NOMO-1 treated with dmso at 0.1 percent for 144 hours (cell line): ENCODE measurements around the gene PRKCQ.

Experiments used
- DNase-seq: peaks from one replicate; lab custom pipeline; 2025; ENCODE audit not compliant: unreplicated experiment; lab: John Stamatoyannopoulos, UW

Gene PRKCQ

GRCh38 chr10:6569259-6569658, 10.8 kb downstream of the PRKCQ start:
- DNase-seq = no peak

DNA sequence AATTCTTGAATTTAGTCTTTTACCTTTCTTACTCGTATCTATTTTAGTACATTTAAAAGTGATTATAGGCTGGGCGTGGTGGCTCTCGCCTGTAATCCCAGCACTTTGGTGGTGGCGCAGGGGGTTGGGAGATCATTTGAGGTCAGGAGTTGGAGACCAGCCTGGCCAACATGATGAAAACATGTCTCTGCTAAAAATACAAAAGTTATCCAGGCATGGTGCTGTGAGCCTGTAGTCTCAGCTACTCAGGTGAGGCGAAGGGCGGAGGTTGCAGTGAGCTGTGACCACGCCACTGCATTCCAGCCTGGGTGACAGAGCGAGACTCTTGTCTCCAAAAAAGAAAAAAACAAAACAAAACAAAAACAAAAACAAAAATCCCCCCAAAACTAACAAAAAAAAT, 12.2 kb downstream of the PRKCQ start:
- no peak for DNase-seq

- no peak for DNase-seq
These were observed 12.8 kb downstream of the PRKCQ start for GRCh38 chr10:6567203-6567703.

DNA sequence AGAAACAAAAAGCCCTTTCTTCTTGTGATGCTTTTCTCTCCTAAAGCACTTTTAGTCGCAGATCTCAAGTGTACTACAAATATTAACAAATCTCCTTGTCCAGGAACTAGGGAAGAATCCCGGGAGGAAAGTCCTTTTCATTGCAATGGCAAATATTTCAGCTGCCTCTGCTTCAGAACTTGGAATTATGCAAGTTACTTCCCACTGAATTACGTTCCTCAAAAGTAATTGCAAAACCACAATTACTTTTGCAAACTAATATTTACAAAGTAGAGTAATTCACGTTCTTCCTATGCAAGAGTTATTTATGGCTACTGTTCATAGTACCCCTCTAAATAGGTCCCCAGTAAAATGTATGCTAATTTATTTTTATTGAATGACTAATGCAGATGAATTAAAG, 14.5 kb downstream of the PRKCQ start:
- no peak for DNase-seq

GRCh38 chr10:6564367-6564766, 15.7 kb downstream of the PRKCQ start:
- no peak for DNase-seq

DNA sequence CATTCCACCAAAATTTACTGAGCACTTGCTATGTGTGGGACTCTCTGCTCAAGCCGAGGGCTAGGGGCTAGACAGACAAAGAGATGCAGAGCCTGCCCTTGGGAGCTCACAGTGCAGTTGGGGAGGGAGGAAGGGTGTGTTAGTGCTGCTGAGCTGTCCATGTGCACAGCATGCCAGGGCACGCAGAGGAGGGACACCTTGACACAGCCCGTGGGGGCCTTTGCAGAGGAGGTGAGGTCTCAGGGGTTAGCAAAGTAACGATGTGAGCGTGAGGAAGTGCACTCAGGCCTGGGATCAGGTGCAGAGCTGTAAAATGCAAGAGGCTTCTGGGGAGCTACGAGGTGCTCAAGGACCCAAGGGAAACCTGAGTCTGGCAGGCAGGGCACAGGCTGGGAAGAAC, 16.3 kb downstream of the PRKCQ start:
- DNase-seq = no peak

DNA sequence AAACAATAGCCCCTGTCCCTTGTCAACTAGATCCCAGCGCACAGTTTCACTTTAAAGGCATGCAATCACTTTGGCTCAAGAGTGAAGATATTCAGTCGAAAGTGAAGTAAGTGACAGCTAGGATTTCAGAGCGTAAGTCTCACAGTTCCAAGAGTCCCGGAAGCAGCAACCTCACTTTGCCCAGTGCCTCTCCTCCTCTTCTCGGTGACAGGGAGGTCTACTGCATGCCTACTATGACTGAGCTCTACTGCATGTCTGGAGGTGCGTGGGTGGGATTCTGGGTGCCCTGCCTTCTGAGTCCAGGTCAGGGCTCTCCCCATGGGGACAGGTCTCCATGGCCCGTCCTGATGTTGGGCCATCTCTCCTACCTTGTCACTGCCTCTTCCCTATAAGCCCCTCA, 17.0 kb downstream of the PRKCQ start:
- no peak for DNase-seq

DNA sequence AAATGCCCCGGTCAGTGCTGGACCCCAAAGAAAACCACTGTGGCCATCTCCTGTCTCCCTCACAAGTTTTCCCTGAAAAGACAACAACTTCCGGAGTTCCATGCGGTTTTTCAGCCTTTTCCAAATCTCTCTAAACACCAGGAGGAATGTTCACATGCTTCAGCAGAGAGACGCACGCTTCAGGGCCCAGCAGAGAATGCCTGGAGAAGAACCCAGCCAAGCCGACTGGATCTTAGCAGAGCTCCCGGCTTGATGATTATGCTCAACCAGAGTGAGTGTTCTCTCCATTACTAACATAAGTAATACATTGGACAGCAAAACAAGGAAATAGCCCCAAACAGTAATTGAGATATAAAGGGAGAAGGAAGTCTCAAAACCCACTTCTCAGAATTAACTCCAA, 17.9 kb downstream of the PRKCQ start:
- no peak for DNase-seq

DNA sequence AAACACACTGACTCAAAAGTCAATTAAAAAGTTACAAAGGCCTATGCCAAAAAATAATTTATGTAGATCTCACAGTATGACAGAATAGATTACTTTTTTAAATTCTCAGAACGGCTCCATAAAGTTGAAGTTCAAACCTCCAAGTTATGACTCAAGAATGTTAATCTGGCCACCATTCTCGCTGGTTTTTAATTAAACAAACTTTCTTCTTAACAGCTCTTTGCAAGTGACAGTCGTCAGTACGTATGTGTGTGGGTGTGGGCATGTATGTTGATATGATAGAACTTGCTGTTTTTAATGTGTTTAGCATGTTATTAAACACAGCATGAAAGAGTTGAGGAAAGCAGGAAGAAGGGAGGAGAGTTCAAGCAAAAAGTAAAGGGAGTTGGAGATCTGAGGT, 18.5 kb downstream of the PRKCQ start:
- DNase-seq = no peak

DNA sequence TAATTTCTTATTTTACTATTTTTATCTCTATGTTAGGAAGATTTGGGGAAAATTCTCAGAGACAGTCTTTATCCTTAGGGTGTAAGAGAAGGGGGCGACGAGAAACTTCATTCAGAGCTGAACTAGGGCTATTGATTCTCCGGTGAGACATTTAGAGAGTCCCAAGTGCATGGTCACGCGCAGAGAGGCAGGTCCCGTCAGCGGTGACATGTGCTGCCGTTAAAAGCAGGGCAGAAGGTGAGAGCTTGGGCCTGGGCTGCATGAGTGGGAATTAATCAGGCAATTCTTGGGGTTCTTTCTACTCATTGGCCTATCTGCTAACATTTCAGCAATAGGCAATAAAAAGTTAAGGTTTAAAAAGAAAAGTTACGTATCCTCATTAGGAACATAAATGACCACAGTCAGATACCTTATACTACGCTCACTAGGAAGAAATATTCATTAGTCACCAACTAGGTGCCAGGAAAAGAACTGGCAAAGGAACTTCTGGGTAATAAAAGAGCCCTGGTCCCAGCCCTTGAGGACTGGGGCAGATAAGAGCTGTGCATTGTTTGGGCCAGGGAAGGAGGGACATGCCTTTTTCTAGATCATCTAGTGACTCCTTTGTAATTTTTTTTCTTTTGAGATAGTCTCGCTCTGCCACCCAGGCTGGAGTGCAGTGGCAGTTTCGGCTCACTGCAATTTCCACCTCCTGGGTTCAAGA, 21.2 kb downstream of the PRKCQ start:
- DNase-seq = no peak

GRCh38 chr10:6558272-6558671, 21.8 kb downstream of the PRKCQ start:
- no peak for DNase-seq

DNA sequence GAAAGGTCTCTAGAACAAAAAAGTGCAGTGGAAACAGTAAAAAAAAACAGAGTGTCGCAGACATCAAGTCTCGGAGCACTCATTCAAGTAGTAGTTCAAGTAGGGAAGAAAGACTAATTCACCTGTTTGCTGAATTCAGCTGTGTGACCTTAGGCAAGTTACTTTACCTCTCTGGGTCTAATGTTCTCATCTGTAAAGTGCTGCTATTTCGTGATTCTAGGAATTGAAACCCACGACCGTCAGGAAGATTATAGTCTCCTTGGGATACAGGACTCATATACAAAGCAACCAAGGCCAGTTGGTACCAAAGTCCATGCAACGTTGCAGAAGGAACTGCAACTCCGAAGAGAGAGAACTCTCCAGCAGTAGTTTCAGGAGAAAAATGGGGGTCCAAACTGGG, 26.1 kb downstream of the PRKCQ start:
- no peak for DNase-seq

- no peak for DNase-seq
These were observed 36.6 kb downstream of the PRKCQ start for GRCh38 chr10:6543431-6544005.

GRCh38 chr10:6542999-6543430, 37.1 kb downstream of the PRKCQ start:
- no peak for DNase-seq

- no peak for DNase-seq
These were observed 40.2 kb downstream of the PRKCQ start for GRCh38 chr10:6539833-6540232.

DNA sequence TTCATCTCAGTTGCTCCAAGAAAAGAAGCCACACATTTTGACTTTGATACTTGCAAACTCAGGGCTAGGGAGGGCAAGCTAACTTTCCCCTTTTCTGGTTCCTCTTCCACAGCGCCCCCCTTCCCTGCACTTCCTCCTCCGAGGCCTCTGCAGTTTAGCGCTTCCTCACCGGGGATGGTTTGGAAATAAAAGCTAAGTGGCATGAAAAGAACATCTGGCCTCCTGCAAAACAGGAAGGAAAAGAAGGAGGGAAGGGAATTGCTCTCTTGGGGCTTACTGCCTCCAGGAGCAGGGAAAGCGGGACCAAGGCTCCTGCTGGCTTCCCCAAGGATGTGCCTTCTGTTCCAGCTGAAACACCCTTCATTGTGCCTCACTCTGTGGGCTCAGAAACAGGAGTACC, 42.3 kb downstream of the PRKCQ start:
- peak; percentile 34 for DNase-seq

- no peak for DNase-seq
These were observed 44.0 kb downstream of the PRKCQ start for GRCh38 chr10:6536102-6536501.

GRCh38 chr10:6535156-6535764, 44.8 kb downstream of the PRKCQ start:
- DNase-seq = no peak

DNA sequence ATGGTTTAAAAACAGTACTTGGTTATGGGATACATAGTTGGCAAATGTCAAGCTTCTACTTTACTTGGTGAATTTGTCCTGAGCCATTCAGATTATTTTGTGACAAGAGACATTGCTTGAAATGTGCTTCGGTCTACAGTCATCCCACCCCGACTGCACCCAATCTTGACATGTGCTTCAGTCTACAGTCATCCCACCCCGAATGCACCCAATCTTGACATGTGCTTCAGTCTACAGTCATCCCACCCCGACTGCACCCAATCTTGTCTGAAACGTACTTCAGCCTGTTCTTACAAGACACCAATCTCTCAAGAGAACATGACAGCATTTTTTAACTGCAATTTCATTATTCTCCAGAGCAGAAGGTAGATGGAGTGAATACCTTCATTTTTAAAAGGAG, 47.8 kb downstream of the PRKCQ start:
- DNase-seq = no peak

DNA sequence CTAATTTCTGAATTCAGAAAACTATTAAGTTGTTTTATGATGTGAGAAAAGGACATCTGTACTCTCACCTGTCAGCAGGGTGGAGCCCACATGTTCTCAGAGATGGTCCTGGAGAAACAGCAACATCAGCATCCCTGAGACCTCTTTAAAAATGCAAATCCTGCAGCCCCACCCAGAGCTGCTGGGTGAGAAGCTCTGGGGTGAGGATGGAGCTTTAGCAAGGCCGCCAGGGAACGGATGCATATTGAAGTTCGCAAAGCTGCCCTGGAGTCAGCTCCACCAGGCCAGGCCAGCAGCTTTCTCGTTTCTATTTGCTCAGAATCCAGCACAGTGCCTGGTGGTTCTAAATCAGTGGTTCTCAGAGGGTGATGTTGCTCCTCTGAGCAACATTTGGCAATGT, 49.1 kb downstream of the PRKCQ start:
- no peak for DNase-seq

DNA sequence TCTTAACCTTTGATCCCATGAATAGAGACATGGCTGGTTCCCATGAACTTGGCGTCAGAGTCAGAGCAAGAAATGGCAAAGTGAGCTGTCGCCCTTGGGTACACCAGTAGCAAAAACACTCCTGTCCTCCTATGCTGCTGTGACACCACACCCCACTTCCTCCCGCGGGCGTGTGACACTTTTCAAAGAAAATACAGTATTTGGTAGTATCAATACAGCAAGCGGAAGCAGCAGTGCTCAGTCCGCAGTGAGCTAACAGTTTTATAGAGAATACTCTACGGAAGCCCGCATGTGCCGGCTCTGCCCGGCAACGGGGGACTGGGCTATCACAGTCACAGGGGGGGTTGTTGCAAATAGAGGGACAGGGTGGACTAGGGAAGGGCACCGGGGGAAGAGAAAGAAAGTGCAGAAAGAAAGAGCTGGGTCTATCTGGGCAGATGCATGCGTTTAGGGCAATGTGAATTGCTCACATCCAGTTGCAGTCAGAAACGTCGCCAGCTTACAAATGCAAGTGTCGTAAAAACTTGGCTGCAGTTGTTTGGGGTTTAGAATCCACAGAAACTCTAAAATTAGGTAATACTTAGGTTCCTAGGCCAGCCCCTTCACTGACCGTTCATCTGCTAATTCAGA, 49.8 kb downstream of the PRKCQ start:
- no peak for DNase-seq
